NCI-H2171 treated with DMSO at 0.1 percent for 48 hours (cell line): ENCODE measurements around the gene CD7.

Source experiments
- DNase-seq: peaks from one replicate; lab custom pipeline; 2025; lab: John Stamatoyannopoulos, UW

CD7 gene

DNA sequence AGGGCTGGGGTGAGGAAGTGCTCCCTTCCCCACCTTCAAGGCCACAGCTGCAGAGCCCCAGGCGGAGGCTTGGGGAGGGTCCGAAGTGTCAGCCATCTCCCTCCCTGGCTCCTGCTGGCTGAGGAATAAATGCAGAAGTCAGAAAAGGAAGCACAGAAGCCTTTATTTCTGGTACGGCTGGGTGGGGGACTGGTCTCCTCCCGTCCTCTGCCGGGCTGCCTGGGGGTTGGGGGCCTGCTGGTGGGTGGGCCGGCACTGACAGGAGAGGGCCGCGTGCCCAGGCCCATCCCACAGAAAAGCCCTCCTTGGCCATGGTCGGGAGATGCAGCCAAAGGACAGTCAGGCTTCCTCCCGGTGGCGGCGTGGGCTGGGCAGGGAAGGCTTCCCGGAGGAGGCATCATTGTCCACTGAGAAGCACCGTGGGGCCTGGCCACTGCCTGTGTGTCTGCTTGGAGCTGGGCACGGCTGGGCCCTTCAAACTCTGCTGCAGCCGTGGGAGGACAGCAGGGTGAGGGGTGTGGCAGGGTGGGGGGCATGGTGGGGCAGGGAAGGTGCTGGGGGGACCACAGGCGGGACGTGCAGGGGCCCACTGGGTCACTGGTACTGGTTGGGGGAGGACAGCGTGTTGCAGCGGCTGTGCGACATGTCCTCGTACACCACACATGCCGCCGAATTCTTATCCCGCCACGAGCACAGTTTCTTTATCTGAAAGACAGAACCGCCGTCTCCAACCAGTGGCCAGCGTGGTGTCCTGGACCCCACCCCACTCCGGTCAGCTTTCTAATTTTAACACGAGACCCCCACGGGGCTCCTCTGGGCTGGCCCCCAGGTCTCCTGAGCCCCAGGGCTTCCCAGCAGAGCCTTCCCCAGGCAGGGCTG, 2.4 kb downstream of the CD7 start:
- DNase-seq = no peak

DNA sequence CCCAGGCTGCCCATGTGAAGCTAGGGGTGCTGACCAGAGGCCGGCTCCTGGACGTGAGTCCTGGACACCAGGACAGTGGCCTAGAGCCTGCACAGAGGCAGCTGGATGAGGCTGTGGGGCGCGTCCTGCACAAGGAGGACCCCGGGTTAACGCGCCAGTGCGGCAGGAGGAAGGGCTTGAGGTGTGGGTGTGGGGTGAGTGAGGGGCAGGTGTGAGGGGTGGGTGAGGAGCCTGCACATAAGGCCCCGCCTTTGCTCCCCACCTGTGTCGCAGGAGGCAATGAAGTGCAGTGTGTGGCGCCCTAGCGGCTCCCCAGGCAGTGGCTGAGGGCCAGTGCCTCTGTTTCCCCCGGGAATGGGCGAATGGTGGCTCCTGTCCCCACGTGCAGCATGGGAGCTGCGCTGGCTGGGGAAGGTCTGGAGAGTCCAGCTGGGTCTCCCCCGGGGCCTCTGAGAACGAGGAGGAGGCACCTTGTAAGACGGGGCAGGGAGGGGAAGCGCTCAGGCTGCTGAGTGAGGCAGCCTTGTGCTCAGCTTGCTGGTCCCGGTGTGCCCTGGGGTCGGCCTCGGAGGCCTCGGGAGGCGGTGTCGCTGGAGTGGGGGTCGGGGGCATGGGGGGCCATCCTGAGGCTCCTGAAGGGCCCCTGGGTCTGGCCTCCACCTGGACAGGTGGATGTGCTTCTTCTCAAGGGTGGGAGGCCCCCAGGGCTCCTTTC, 3.2 kb downstream of the CD7 start:
- DNase-seq = no peak

DNA sequence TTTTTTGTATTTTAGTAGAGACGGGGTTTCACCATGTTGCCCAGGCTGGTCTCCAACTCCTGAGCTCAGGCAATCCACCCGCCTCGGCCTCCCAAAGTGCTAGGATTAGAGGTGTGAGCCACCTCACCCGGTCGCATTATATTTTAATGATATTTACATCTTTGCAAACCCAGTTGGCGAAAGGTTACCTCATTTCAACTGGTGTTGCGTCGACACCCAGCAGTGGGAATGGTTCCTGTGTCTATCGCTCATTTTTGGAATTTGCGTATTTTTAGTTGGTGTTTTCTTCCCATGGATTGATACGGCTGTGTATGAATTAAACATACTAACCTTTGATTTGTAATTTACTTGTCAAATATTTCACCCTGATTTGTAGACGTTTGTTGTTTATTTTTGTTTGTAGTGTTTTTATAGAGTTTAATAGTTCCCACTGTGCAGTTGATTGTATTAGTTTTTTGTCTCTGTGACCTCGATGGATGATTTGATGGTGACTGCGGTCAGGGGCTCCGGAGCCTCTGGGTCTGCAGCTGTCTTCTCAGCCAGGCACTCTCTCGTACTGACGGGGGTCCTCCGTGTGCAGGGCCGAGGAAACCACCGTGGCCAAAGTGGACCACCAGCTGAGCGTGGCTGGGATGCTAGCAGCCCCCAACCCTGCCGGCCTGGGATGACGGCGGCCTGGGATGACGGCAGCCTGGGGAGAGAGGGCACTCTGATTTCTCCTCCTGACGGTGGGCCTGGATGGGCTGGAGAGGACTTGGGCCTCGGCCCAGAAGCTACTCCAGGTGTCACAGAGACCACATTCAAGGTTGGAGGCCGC, 4.0 kb downstream of the CD7 start:
- no peak for DNase-seq

DNA sequence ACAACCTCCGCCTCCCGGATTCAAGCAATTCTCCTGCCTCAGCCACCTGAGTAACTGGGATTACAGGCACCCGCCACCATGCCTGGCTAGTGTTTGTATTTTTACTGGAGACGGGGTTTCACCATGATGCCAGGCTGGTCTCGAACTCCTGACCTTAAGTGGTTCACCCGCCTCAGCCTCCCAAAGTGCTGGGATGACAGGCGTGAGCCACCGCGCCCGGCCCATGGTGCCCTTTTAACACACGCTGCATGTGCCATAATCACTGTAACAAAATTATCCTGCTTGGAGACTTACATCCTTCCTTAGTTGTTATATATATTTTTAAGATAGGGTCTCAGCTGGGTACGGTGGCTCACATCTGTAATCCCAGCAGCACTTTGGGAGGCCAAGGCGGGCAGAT, 5.4 kb downstream of the CD7 start:
- DNase-seq = no peak

DNA sequence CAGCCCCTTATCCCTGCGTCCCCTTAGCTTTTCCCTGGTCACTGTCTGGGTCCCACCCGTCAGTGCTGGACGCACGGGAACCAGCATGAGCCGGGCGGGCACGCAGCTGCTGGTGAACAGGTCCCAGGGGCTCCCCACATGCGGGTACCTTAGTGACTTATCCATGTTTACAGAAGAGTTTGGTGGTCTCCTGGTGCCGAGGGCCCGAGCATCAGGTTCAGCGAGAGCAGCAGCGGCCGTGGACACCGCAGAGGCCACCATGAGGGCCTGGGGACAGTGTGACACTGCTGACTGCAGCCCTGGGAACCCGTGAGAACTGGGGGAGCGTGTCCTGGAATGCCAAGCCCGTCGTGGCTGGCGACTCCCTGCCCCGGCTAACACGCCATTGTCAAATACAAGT, 6.5 kb downstream of the CD7 start:
- DNase-seq = no peak

DNA sequence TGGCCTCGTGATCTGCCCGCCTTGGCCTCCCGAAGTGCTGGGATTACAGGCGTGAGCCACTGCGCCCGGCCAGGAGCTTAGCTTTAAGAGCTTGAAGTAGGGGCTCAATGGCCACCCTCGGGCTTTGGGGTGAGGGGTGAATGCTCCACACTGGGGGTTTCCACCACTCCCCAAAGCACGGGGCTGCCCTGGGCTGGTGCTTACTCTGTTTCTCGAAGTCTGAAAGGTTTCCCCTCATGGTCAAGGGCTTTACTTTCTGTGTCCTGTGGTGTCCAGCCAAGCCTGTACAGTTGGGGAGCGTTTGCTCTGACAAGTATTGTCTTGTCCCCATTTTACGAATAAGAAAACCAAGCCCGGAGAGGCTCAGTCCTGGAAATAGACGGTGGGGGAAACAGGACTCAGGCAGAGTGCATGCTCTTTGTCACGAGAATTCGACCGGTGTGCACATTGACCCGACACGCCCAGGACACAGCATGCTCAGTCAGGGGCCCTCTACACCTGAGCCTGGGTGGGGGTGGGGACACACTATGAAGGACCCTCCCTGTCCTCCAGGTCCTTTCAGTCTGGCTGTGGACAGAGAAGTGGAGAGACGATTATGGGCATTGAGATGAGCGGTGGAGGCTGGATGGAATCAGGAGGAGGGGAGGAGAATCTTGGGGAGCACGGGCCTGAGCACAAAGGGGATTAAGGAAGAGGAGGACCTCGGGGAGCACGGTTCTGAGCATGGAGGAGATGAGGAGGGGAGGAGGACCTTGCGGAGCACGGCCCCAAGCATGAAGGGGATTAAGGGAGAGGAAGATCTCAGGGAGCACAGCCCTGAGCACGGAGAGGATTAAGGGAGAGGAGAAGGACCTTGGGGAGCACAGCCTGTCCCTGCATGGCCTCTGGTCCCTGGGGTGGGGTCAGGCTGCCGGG, 7.5 kb downstream of the CD7 start:
- no peak for DNase-seq

DNA sequence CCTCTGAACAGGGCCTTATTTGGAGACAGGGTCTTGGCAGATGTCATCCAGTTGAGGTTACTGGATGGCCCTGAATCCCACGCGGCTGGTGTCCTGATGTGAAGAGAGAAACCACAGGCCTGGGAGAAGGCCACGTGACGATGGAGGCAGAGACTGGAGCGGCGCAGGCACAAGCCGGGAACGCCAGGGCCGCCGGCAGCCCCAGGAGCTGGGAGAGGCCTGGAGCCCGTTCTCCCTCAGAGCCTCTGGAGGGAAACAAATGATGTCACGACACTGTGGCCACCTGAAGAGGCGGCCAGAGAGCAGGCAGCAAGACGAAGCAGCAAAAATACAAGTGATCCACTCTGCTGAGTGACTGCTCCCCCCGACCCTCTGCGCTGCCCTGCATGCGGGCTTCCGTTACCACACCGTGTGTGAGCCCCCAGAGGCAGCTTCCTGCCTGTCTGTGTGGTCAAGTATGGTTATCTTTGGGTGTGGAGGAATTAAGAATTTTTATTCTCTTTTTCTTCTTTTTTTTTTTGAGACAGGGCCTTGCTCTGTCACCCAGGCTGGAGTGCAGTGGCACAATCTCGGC, 11.6 kb downstream of the CD7 start:
- DNase-seq = no peak

DNA sequence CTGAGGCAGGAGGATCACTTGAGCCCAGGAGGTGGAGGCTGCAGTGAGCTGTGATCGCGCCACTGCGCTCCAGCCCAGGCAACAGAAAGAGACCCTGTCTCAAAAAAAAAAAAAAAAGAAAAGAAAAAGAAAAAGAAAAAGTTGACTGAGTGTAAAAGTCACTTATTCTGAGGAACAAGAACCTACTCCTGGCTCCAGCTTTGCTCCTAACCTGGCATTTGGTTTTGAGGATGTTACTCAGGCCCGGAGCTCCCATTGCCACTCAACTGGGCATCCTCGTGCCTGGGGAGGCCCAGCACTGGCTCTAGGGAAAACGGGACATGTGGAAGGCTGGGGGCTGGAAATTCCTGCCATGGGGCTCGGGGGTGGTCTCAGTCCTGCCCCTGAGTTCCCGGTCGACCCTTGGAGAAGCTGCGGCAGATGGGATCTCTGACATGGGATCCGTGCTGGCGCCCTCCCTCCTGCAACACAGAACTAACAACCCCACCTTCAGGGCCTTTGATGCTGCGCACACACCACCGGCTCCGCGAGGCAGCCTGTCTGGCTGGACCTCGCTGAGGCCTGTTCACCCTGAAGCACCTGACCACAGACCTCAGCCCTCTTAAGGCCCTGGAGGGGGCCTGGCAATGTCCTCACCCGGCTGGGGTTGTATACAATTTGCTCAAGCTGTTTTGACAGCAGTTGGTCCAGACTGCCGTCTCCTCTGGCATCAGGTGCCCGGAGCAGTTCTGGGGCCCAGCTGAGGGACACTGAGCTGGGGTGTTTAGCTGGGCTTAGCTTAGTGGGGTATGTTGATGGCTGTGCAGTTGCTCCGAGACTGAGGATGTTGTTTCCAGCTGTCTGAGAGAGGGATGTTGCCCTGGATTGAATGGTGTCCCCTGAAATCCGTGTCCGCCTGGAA, 12.3 kb downstream of the CD7 start:
- no peak for DNase-seq

DNA sequence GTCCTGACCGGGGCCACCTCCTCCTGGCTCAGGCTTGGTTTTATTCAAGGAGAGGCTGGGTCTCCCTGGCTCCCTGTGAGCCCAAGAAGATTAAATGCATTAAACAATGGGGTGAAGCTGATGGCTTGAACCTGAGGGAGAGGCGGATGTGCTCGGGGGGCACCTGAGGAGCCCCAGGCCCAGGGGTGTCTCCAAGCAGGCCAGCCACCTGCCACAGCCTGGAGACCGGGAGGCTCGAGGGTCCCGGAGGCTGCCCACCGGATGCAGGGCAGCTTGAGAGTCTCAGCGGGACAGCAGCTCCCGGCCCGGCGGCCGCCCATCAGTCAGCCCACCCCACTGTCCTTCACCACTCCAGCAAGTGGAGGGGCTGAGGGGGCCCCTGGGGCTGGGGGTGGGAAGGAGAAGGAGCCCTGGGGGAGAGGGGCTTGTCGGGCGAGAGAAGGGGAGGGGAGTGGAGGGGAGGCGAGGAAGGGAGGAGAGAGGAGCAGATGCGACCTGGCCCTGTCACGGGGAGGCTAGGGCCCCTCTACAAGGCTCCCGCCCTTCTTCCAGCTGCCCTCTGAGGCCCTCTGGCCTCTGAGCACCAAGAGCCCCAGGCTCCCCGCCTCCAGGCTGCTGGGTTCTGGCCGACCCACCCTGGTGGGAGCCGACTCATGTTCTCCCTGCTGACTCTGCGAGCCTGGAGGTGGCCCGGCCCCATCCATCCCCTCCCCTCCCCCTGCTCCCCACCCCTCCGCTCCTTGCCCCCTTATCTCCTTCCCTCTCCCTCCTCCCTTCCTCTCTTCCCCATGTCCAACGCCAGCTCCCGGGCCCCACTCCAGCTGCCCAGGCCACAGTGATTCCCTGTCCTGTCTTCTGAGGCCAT, 13.2 kb downstream of the CD7 start:
- no peak for DNase-seq

DNA sequence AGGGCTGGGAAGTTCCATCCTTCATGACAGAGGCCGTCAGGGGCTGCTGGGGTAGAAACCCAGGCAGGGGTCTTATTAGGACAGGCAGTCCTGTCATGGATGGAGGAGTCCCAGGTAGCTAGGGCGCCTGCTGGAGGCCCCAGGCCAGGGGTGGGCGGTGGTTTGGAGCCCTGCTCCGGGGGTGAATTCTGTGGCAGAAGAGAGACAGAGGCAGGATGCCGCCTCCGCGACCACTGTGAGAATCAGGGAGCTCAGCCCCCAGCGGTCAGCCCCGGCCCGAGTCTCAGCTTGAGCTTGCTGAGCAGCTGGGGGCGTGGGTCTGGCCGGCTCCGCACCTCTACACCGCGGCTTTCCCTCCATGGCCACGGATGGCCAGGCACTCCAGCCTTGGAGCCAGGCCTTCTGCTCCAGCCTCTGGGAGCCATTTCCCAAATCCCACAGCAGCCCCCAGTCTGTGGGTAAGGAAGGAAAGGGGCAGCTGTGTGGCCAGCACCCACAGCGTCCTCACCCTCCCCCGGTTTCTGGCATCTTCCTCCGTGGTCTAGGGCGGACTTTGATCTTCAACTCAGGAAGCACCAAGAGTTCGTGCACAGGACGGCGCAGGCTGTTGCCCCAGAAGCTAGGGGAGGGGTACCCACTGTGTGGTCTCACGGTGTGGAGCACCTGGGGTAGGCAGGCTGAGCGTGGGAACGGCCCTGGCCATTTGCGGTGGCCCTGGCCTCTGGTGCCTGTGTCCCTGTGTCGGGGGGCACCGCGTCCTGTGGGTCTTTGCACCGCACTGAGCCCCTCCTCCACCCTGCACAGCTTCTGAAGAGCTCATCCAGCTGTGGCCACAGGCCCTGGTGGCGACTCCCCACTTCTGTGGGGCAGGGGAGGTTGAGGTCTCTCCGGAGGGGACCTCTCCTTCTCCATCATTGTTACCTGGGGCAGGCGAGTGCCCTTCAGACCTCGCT, 14.1 kb downstream of the CD7 start:
- no peak for DNase-seq

DNA sequence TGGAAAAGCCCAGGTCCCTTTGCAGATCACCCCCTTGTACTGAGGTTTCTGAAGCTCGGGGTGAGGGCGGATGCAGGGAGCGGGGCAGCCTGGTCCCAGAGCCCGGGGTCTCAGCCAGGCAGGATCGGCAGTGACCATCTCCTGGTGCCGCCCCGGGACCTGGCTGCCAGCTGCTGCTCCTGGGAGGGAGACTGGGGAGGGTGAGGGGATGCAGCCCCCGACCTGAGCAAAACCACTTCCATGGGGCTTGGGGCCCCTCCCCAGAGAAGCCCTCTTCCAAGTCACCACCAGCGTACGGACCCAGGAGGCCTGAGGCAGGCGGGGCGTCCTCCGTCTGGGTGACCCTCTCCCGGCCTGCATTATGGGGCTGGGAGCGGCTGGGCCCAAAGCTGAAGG, 14.8 kb downstream of the CD7 start:
- DNase-seq = no peak

DNA sequence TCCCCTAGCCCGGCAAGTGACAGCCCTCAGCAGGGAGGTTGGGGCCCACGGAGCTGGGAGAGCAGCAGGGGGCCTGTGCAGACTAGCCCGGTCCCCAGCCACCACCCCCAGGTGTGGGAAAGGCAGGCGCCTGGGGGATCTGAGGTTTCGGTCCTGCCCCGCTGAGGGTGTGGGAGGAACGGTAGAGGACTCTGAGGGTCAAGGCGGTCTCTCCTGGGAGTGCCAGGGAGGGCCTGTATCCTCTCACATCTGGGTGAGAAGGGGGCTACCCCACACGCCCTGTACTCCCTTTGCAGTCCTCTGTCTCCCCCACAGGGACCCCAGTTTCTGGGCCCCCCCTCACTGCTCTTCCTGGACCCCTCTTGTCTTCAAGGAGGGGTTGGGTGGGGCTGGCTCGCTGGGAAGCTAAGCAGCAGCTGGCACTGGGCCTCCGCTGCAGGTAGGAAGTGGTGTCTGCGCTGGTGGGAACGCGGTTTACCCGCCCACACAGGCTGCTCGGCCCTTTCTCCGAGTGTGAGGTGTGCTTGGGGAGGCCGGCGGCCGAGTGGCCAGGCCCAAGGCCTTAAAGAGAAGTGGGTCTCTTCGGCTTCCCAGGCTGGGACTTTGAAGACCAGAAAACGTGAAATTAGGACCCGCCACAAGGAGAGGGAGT, 15.4 kb downstream of the CD7 start:
- no peak for DNase-seq

DNA sequence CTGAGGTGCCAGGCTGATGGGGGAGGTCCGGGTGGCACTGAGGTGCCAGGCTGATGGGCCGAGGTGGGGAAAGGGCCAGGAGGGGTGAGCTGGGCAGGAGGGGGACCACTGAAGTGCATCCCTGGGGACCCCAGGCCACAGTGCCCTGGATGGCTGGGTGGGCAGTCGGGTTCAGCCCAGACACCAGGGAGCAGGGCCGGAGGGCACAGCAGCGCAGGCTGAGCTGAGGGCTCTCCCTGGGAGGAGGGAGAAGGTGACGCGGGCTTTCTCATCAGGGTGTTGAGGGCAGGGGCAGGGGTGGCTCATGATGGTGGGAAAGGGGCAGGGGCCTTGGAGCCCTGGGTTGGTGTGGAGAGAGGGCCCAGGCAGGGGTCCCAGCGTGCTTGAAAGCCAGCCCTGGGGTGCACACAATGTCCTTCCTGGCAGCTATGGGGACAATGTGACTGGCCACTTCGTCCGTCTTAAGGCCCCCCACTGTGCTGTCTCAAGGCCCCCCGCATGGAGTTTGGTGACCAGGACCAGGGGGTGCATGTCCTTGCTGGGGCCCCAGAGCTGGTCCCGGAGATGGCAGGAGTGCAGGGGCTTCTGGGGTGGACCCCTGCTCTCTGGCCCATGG, 16.0 kb downstream of the CD7 start:
- no peak for DNase-seq

DNA sequence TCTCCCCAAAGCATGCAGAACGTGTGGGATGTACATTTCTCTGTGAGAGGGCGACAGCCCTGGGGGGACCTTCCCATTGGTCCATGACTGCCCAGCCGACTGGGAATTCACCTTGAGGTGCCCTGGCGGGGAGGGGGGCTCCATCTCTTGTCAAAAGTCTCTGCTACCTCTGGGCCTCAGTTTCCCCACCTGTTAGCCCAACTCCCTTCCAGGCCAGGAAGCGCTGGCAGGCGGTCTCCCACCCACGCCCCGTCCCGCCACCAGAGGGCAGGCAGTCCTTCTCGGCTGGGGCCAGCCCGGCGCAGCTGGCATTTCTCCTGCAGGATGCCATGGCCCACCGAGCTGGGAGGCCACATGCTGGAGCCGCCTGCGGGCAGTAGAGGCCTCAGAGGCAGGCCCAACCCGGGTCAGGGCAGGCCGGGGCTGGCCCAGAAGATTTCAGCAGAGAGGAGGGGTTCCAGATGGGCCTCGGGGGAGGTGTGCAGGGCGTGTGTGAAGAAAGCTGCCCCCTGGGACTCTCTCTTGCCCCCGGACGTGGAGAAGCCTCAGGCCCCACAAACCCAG, 16.6 kb downstream of the CD7 start:
- DNase-seq = peak; percentile 61

DNA sequence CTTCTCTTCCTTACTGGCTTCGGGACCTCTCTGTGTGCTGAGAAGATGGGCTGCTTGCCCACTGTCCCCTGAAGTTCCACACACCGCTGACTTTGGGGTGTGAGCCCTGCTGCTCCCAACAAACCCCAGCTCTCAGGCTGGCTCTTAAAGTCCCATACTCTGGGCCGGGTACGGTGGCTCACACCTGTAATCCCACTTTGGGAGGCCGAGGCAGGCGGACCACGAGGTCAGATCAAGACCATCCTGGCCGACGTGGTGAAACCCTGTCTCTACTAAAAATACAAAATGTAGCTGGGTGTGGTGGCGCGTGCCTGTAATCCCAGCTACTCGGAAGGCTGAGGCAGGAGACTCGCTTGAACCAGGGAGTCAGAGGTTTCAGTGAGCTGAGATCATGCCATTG, 17.2 kb downstream of the CD7 start:
- no peak for DNase-seq

DNA sequence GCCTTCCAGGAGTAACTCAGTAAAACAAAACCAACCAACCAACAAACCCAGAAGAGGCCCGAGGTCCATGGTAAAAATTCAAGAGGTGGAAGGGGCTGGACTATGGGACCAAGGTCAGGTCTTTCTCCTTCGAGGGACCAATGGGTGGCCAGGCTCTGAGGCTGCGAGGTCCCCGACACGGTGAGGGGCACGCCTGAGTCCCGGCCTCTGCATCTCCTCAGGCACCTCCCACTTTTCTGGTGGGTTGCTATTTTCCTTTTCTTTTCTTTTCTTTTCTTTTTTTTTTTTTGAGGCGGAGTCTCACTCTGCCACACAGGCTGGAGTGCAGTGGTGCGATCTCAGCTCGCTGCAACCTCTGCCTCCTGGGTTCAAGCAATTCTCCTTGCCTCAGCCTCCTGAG, 18.0 kb downstream of the CD7 start:
- DNase-seq = no peak
